Neural progenitor cell (in vitro differentiated cells): ENCODE results near the gene SAMD13.

ENCODE experiments used
- EZH2 ChIP-seq: fragments of 200-600 bp; sonication (generic); IDR thresholded peaks from 2 replicates; pipeline ENCODE4 v1.6.1; 2017; ENCODE audit warnings: antibody characterized with exemption, mild to moderate bottlenecking, moderate library complexity
- TF ChIP-seq, protein P1 (sequence below): fragments of 200-600 bp; sonication (generic); IDR thresholded peaks from 2 replicates; pipeline ENCODE4 v1.5.1; 2017; ENCODE audit warnings: antibody characterized with exemption, mild to moderate bottlenecking

DNA sequence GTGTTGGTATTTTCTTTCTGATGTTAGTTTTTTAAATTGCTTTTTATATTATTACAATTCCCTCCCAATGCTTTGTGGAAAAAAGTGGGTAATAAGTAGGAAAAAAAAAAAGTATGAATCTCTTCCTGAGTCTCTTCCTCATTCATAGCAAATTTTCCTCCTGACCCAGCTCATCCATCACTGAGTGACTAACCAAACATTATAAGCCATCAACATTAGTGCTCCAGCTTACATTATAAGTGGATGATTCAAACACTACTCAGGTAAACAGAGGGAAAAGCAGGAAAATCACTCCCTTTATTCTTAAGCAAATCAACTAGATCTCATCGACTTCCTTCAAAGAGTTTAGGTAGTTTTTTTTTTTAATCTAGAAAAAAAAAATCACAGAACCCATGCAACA, 15.4 kb upstream of the SAMD13 start:
- TF ChIP-seq, protein P1, sequence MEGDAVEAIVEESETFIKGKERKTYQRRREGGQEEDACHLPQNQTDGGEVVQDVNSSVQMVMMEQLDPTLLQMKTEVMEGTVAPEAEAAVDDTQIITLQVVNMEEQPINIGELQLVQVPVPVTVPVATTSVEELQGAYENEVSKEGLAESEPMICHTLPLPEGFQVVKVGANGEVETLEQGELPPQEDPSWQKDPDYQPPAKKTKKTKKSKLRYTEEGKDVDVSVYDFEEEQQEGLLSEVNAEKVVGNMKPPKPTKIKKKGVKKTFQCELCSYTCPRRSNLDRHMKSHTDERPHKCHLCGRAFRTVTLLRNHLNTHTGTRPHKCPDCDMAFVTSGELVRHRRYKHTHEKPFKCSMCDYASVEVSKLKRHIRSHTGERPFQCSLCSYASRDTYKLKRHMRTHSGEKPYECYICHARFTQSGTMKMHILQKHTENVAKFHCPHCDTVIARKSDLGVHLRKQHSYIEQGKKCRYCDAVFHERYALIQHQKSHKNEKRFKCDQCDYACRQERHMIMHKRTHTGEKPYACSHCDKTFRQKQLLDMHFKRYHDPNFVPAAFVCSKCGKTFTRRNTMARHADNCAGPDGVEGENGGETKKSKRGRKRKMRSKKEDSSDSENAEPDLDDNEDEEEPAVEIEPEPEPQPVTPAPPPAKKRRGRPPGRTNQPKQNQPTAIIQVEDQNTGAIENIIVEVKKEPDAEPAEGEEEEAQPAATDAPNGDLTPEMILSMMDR, result no peak
- TF ChIP-seq EZH2, result no peak
